Stimulated activated naive CD8-positive, alpha-beta T cell treated with anti-CD3 and anti-CD28 coated beads, Interleukin-15, Interleukin-2, amounts not matched to agents 100 ng/mL and 50 ng/mL, for 24 hours (primary cell): ENCODE measurements around the gene SLC23A2.

ENCODE experiments used
- H3K27ac Mint-ChIP-seq: one replicate; pipeline ENCODE4 v1.8.0; 2021; ENCODE audit warnings: mild to moderate bottlenecking, mixed read lengths
- H3K27me3 Mint-ChIP-seq: one replicate; pipeline ENCODE4 v1.8.0; 2021; ENCODE audit warnings: mixed read lengths
- H3K36me3 Mint-ChIP-seq: one replicate; pipeline ENCODE4 v1.8.0; 2021; ENCODE audit warnings: low read depth, mixed read lengths
- H3K4me1 Mint-ChIP-seq: one replicate; pipeline ENCODE4 v1.8.0; 2021; ENCODE audit warnings: low read depth, mixed read lengths
- H3K4me3 Mint-ChIP-seq: one replicate; pipeline ENCODE4 v1.8.0; 2021; ENCODE audit warnings: mild to moderate bottlenecking, mixed read lengths
- H3K9me3 Mint-ChIP-seq: one replicate; pipeline ENCODE4 v1.8.0; 2021; ENCODE audit warnings: mixed read lengths

Gene SLC23A2

GRCh38 chr20:4836473-4836872, 164.8 kb downstream of the SLC23A2 start:
- peaks cover 4% of the 10 kb centered on the region for H3K4me1 Mint-ChIP-seq
- H3K36me3 Mint-ChIP-seq, result no peaks in the 10 kb centered on the region
- H3K4me3 Mint-ChIP-seq, result no peak overlapping the region
- no peaks in the 10 kb centered on the region for H3K9me3 Mint-ChIP-seq
- H3K27me3 Mint-ChIP-seq, result no peaks in the 10 kb centered on the region
- no peak overlapping the region for H3K27ac Mint-ChIP-seq

GRCh38 chr20:4835244-4836177, 165.8 kb downstream of the SLC23A2 start:
- H3K9me3 Mint-ChIP-seq, result no peaks in the 10 kb centered on the region
- H3K27ac Mint-ChIP-seq, result no peak overlapping the region
- no peaks in the 10 kb centered on the region for H3K4me1 Mint-ChIP-seq
- H3K36me3 Mint-ChIP-seq, result no peaks in the 10 kb centered on the region
- no peak overlapping the region for H3K4me3 Mint-ChIP-seq
- H3K27me3 Mint-ChIP-seq, result no peaks in the 10 kb centered on the region

- Mint-ChIP-seq H3K27ac (no peak overlapping the region), H3K4me3 (no peak overlapping the region), H3K36me3 (no peaks in the 10 kb centered on the region), H3K4me1 (no peaks in the 10 kb centered on the region), H3K9me3 (no peaks in the 10 kb centered on the region), H3K27me3 (no peaks in the 10 kb centered on the region)
These were observed 168.1 kb downstream of the SLC23A2 start for GRCh38 chr20:4833074-4833728.

GRCh38 chr20:4832469-4832868, 168.8 kb downstream of the SLC23A2 start:
- H3K4me1 Mint-ChIP-seq, result no peaks in the 10 kb centered on the region
- no peak overlapping the region for H3K27ac Mint-ChIP-seq

GRCh38 chr20:4830696-4831095, 170.6 kb downstream of the SLC23A2 start:
- Mint-ChIP-seq H3K36me3 (no peaks in the 10 kb centered on the region), H3K9me3 (no peaks in the 10 kb centered on the region), H3K27me3 (no peaks in the 10 kb centered on the region), H3K27ac (no peak overlapping the region), H3K4me1 (no peaks in the 10 kb centered on the region), H3K4me3 (no peak overlapping the region)

More at GRCh38 chr20:4832469-4832868, 168.8 kb downstream of the SLC23A2 start:
- H3K36me3 Mint-ChIP-seq, result no peaks in the 10 kb centered on the region
- H3K9me3 Mint-ChIP-seq, result no peaks in the 10 kb centered on the region
- no peaks in the 10 kb centered on the region for H3K27me3 Mint-ChIP-seq
- no peak overlapping the region for H3K4me3 Mint-ChIP-seq

- Mint-ChIP-seq H3K4me3 (no peak overlapping the region), H3K9me3 (no peaks in the 10 kb centered on the region), H3K4me1 (no peaks in the 10 kb centered on the region), H3K27ac (no peak overlapping the region), H3K36me3 (no peaks in the 10 kb centered on the region), H3K27me3 (no peaks in the 10 kb centered on the region)
These were observed 171.1 kb downstream of the SLC23A2 start for GRCh38 chr20:4830259-4830658.

- Mint-ChIP-seq H3K4me1 (no peaks in the 10 kb centered on the region), H3K36me3 (no peaks in the 10 kb centered on the region), H3K27me3 (no peaks in the 10 kb centered on the region), H3K27ac (no peak overlapping the region), H3K9me3 (no peaks in the 10 kb centered on the region), H3K4me3 (no peak overlapping the region)
These were observed 171.6 kb downstream of the SLC23A2 start for GRCh38 chr20:4829514-4830215.

GRCh38 chr20:4828830-4829513, 172.3 kb downstream of the SLC23A2 start:
- H3K4me3 Mint-ChIP-seq, result no peak overlapping the region
- no peaks in the 10 kb centered on the region for H3K27me3 Mint-ChIP-seq
- H3K9me3 Mint-ChIP-seq, result no peaks in the 10 kb centered on the region
- H3K27ac Mint-ChIP-seq, result no peak overlapping the region
- H3K36me3 Mint-ChIP-seq, result no peaks in the 10 kb centered on the region
- no peaks in the 10 kb centered on the region for H3K4me1 Mint-ChIP-seq

- Mint-ChIP-seq H3K27ac (peak overlapping the region; percentile 40), H3K9me3 (no peaks in the 10 kb centered on the region), H3K4me1 (peaks cover 19% of the 10 kb centered on the region), H3K27me3 (no peaks in the 10 kb centered on the region), H3K4me3 (peak overlapping the region; percentile 86), H3K36me3 (peaks cover 39% of the 10 kb centered on the region)
These were observed 179.7 kb downstream of the SLC23A2 start for GRCh38 chr20:4821590-4821989.

GRCh38 chr20:4820806-4821518, 180.3 kb downstream of the SLC23A2 start:
- Mint-ChIP-seq H3K4me3 (peak overlapping the region; percentile 86), H3K27me3 (no peaks in the 10 kb centered on the region), H3K27ac (no peak overlapping the region), H3K4me1 (peaks cover 24% of the 10 kb centered on the region), H3K36me3 (peaks cover 43% of the 10 kb centered on the region), H3K9me3 (no peaks in the 10 kb centered on the region)

GRCh38 chr20:4819901-4820300, 181.4 kb downstream of the SLC23A2 start:
- H3K27me3 Mint-ChIP-seq, result no peaks in the 10 kb centered on the region
- no peak overlapping the region for H3K4me3 Mint-ChIP-seq
- H3K4me1 Mint-ChIP-seq, result peaks cover 32% of the 10 kb centered on the region
- H3K9me3 Mint-ChIP-seq, result no peaks in the 10 kb centered on the region
- H3K36me3 Mint-ChIP-seq, result peaks cover 43% of the 10 kb centered on the region
- no peak overlapping the region for H3K27ac Mint-ChIP-seq

- Mint-ChIP-seq H3K4me1 (peaks cover 55% of the 10 kb centered on the region), H3K27ac (no peak overlapping the region), H3K4me3 (no peak overlapping the region), H3K27me3 (no peaks in the 10 kb centered on the region), H3K36me3 (peaks cover 53% of the 10 kb centered on the region), H3K9me3 (no peaks in the 10 kb centered on the region)
These were observed 184.1 kb downstream of the SLC23A2 start for GRCh38 chr20:4817230-4817671.

GRCh38 chr20:4815628-4816027, 185.7 kb downstream of the SLC23A2 start:
- H3K9me3 Mint-ChIP-seq, result no peaks in the 10 kb centered on the region
- H3K27ac Mint-ChIP-seq, result peak overlapping the region; percentile 100
- H3K36me3 Mint-ChIP-seq, result peaks cover 38% of the 10 kb centered on the region
- H3K4me1 Mint-ChIP-seq, result peaks cover 55% of the 10 kb centered on the region
- peak overlapping the region; percentile 96 for H3K4me3 Mint-ChIP-seq
- H3K27me3 Mint-ChIP-seq, result no peaks in the 10 kb centered on the region

- Mint-ChIP-seq H3K4me3 (peak overlapping the region; percentile 96), H3K27me3 (no peaks in the 10 kb centered on the region), H3K27ac (peak overlapping the region; percentile 100), H3K4me1 (peaks cover 62% of the 10 kb centered on the region), H3K36me3 (peaks cover 33% of the 10 kb centered on the region), H3K9me3 (no peaks in the 10 kb centered on the region)
These were observed 186.5 kb downstream of the SLC23A2 start for GRCh38 chr20:4814696-4815252.
